SK-N-SH (cell line): ENCODE results near the gene PALLD. TPM values are rescaled to one million over a fixed set of nuclear protein-coding genes. Genes with fewer than 3 reads are reported as not detected.

Experiments
- CTCF ChIA-PET: fragments of 300-600, 350-600 bp; formaldehyde crosslinking; extraction: SDS; loops from one replicate; lab custom pipeline; 2021; lab: Yijun Ruan, JAX
- POLR2A ChIA-PET: fragments of 350-600 bp; sonication (Branson Sonifier 250); formaldehyde crosslinking; extraction: SDS; loops from one replicate; lab custom pipeline; 2020; ENCODE audit warnings: antibody characterized with exemption, inconsistent platforms; lab: Yijun Ruan, JAX
- DNase-seq: peaks from one replicate; pipeline ENCODE4 v3.0.0; 2012
- H2AFZ ChIP-seq: fragments of 200-600 bp; sonication (generic); 2 replicates; pipeline ENCODE4 v1.8.1; 2016; ENCODE audit warnings: antibody characterized with exemption, mild to moderate bottlenecking, low read depth
- H3F3A ChIP-seq: fragments of 200-600 bp; sonication (generic); replicated peaks from 2 replicates; pipeline ENCODE3; 2016; ENCODE audit warnings: antibody characterized with exemption, mild to moderate bottlenecking; ENCODE audit not compliant: insufficient read depth
- H3K27ac ChIP-seq, 2 experiments: fragments of 200-500 bp in 1 of 2; fragments of 200-600 bp in 1 of 2; sonication (Bioruptor generic) in 1 of 2; sonication (generic), shearing (Covaris generic) in 1 of 2; 2 replicates each; pipeline versions ENCODE4 v1.5.1 to v1.6.1; 2014 to 2016; ENCODE audit warnings: low read depth in 2 of 2, inconsistent platforms in 1 of 2, low read length in 1 of 2, mild to moderate bottlenecking in 1 of 2, mixed read lengths in 1 of 2
- H3K27me3 ChIP-seq: fragments of 200-600 bp; sonication (generic), shearing (Covaris generic); 2 replicates; pipeline ENCODE4 v1.6.1; 2016; ENCODE audit warnings: mixed run types; ENCODE audit not compliant: insufficient read depth
- H3K36me3 ChIP-seq, 2 experiments: fragments of 200-500 bp in 1 of 2; fragments of 200-600 bp in 1 of 2; sonication (Bioruptor generic) in 1 of 2; sonication (generic) in 1 of 2; replicated peaks in 1 of 2; 2 replicates each; pipeline versions ENCODE3 to v1.5.1; 2014 to 2016; ENCODE audit warnings: low read length in 1 of 2, mild to moderate bottlenecking in 1 of 2; ENCODE audit not compliant: insufficient read depth in 2 of 2, control insufficient read depth in 1 of 2
- H3K4me1 ChIP-seq, 2 experiments: fragments of 200-500 bp in 1 of 2; fragments of 200-600 bp in 1 of 2; sonication (Bioruptor generic) in 1 of 2; sonication (generic), shearing (Covaris generic) in 1 of 2; 2 replicates each; pipeline versions ENCODE4 v1.5.1 to v1.6.1; 2014 to 2016; ENCODE audit warnings: low read depth in 1 of 2, low read length in 1 of 2, mixed run types in 1 of 2; ENCODE audit not compliant: insufficient read depth in 2 of 2, control insufficient read depth in 1 of 2
- H3K4me2 ChIP-seq: fragments of 200-600 bp; sonication (generic), shearing (Covaris generic); 2 replicates; pipeline ENCODE4 v1.6.1; 2017; ENCODE audit warnings: mixed run types
- H3K4me3 ChIP-seq, 2 experiments: fragments of 200-500 bp in 1 of 2; fragments of 200-600 bp in 1 of 2; sonication (Bioruptor generic) in 1 of 2; sonication (generic), shearing (Covaris generic) in 1 of 2; 2 replicates each; pipeline versions ENCODE4 v1.5.1 to v1.8.1; 2014 to 2016; ENCODE audit warnings: low read depth in 2 of 2, inconsistent platforms in 1 of 2, low read length in 1 of 2, mild to moderate bottlenecking in 1 of 2, mixed read lengths in 1 of 2, moderate library complexity in 1 of 2
- H3K79me2 ChIP-seq: fragments of 200-600 bp; sonication (generic); 2 replicates; pipeline ENCODE4 v1.8.1; 2017; ENCODE audit warnings: mild to moderate bottlenecking; ENCODE audit not compliant: insufficient read depth
- H3K9ac ChIP-seq: fragments of 200-600 bp; sonication (generic); 2 replicates; pipeline ENCODE4 v1.6.1; 2017; ENCODE audit warnings: mixed run types
- H3K9me2 ChIP-seq: fragments of 200-600 bp; sonication (generic); 2 replicates; pipeline ENCODE4 v1.6.1; 2017; ENCODE audit warnings: mixed run types
- H3K9me3 ChIP-seq: fragments of 200-600 bp; sonication (generic); 2 replicates; pipeline ENCODE4 v1.6.1; 2017; ENCODE audit warnings: mixed run types, mild to moderate bottlenecking, moderate library complexity
- H4K20me1 ChIP-seq: fragments of 200-600 bp; sonication (generic); 2 replicates; pipeline ENCODE4 v1.6.1; 2017; ENCODE audit warnings: mild to moderate bottlenecking, mixed run types; ENCODE audit not compliant: insufficient read depth
- CHD2 ChIP-seq: fragments of 150-350 bp; IDR thresholded peaks from 2 replicates; pipeline ENCODE4 v1.6.1; 2018; ENCODE audit warnings: low read length; ENCODE audit not compliant: partially characterized antibody
- ELF1 ChIP-seq: IDR thresholded peaks from 2 replicates; pipeline ENCODE4 v1.4.0; 2012
- EP300 ChIP-seq, 2 experiments: IDR thresholded peaks; 2 replicates each; pipeline versions ENCODE4 v1.4.0 to v1.6.1; 2012; ENCODE audit warnings: borderline replicate concordance in 1 of 2, low read depth in 1 of 2, low read length in 1 of 2
- EZH2phosphoT487 ChIP-seq: fragments of 200-600 bp; sonication (generic); IDR thresholded peaks from 2 replicates; pipeline ENCODE4 v1.6.1; 2017; ENCODE audit warnings: low read depth, mixed run types, mild to moderate bottlenecking, antibody characterized with exemption, moderate library complexity, borderline replicate concordance
- FOXJ3 ChIP-seq: sonication (generic); formaldehyde crosslinking; IDR thresholded peaks from 2 replicates; pipeline ENCODE4 v1.5.1; 2020; ENCODE audit warnings: mild to moderate bottlenecking, missing genetic modification reagents
- FOXM1 ChIP-seq: IDR thresholded peaks from 2 replicates; pipeline ENCODE4 v1.4.0; 2012; ENCODE audit warnings: low read depth, mild to moderate bottlenecking
- MEF2A ChIP-seq: IDR thresholded peaks from 2 replicates; pipeline ENCODE4 v1.4.0; 2012; ENCODE audit warnings: low read depth, borderline replicate concordance
- MXI1 ChIP-seq: IDR thresholded peaks from 2 replicates; pipeline ENCODE4 v1.6.1; 2012; ENCODE audit warnings: mild to moderate bottlenecking, low read depth, low read length, improper control_type of control experiment
- NRF1 ChIP-seq: IDR thresholded peaks from 2 replicates; pipeline ENCODE4 v1.6.1; 2012; ENCODE audit warnings: low read depth, mild to moderate bottlenecking, low read length
- PBX3 ChIP-seq: IDR thresholded peaks from 2 replicates; pipeline ENCODE4; 2012
- RCOR1 ChIP-seq: fragments of 150-350 bp; IDR thresholded peaks from 2 replicates; pipeline ENCODE4 v1.6.1; 2017; ENCODE audit warnings: antibody characterized with exemption, low read length
- SIN3A ChIP-seq: IDR thresholded peaks from 2 replicates; pipeline ENCODE4 v1.6.1; 2012; ENCODE audit warnings: low read depth, mild to moderate bottlenecking, low read length, moderate library complexity, borderline replicate concordance
- TCF12 ChIP-seq: IDR thresholded peaks from 2 replicates; pipeline ENCODE4 v1.4.0; 2012
- TEAD4 ChIP-seq: IDR thresholded peaks from 2 replicates; pipeline ENCODE4 v1.4.0; 2012; ENCODE audit warnings: mild to moderate bottlenecking, borderline replicate concordance; ENCODE audit not compliant: insufficient read depth
- YY1 ChIP-seq: IDR thresholded peaks from 2 replicates; pipeline ENCODE4 v1.4.0; 2012; ENCODE audit warnings: low read depth, mild to moderate bottlenecking
- WGBS: methylation state at CpG from one replicate; pipeline ENCODE4 v1.1.6; 2017; ENCODE audit warnings: low lambda C conversion rate; 5-methylcytosine and 5-hydroxymethylcytosine counted together
- polyA plus RNA-seq, 3 experiments: library from polyadenylated mRNA; depleted of rRNA; stranded (reverse); fragments of >200 nt; gene quantifications; 2 replicates each; pipeline ENCODE4 v1.2.3, GENCODE V29; 2012
- TF ChIP-seq, protein P1 (sequence below): IDR thresholded peaks from 2 replicates; pipeline ENCODE4 v1.4.0; 2012; ENCODE audit warnings: low read depth, borderline replicate concordance
- TF ChIP-seq, protein P2 (sequence below): fragments of 150-350 bp; IDR thresholded peaks from 2 replicates; pipeline ENCODE4 v1.6.1; 2017; ENCODE audit warnings: antibody characterized with exemption, low read length, low read depth, borderline replicate concordance
- TF ChIP-seq, protein P3 (sequence below): fragments of 150-350 bp; IDR thresholded peaks from 2 replicates; pipeline ENCODE4 v1.6.1; 2016; ENCODE audit warnings: mild to moderate bottlenecking, low read depth, low read length
- TF ChIP-seq, protein P4 (sequence below): IDR thresholded peaks from 2 replicates; pipeline ENCODE4 v1.6.1; 2012; ENCODE audit warnings: mild to moderate bottlenecking, low read depth, low read length, moderate library complexity

The PALLD gene
- polyA plus RNA-seq, 1 of the 3 experiments (the other 2 are of a cell fraction), result 33.0 TPM

- no peak for DNase-seq
- Histone ChIP-seq H3K4me1 (peaks cover 0 to 11% of the 10 kb centered on the region in 2 experiments; a peak in 2 of 4 replicates), H3K36me3 (no peaks in the 10 kb centered on the region), H3K27me3 (no peaks in the 10 kb centered on the region), H3K9me2 (no peaks in the 10 kb centered on the region), H3K27ac (no peak overlapping the region), H3K9me3 (no peaks in the 10 kb centered on the region), H2AFZ (no peak overlapping the region), H4K20me1 (no peaks in the 10 kb centered on the region), H3K9ac (no peak overlapping the region), H3K4me3 (no peak overlapping the region), H3F3A (peaks cover 17% of the 10 kb centered on the region), H3K79me2 (no peaks in the 10 kb centered on the region), H3K4me2 (no peak overlapping the region)
- TF ChIP-seq, protein P1, sequence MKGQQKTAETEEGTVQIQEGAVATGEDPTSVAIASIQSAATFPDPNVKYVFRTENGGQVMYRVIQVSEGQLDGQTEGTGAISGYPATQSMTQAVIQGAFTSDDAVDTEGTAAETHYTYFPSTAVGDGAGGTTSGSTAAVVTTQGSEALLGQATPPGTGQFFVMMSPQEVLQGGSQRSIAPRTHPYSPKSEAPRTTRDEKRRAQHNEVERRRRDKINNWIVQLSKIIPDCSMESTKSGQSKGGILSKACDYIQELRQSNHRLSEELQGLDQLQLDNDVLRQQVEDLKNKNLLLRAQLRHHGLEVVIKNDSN, result no peak
- TF ChIP-seq, protein P2, sequence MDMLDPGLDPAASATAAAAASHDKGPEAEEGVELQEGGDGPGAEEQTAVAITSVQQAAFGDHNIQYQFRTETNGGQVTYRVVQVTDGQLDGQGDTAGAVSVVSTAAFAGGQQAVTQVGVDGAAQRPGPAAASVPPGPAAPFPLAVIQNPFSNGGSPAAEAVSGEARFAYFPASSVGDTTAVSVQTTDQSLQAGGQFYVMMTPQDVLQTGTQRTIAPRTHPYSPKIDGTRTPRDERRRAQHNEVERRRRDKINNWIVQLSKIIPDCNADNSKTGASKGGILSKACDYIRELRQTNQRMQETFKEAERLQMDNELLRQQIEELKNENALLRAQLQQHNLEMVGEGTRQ, result no peak
- TF ChIP-seq FOXM1, result no peak
- TF ChIP-seq YY1, result no peak
- no peak for TF ChIP-seq MXI1
- no peak for TF ChIP-seq ELF1
- TF ChIP-seq MEF2A, result no peak
- TF ChIP-seq CHD2, result no peak
- ChIA-PET CTCF (interaction anchor here (0.6 to 1.0 kb wide), 2 partner anchors 28 to 56 kb away, joined by 3 to 4 read pairs; no protein-coding TSS in a partner anchor), POLR2A (no interaction called here)
- WGBS, result 83% methylated on average over 7 of the region's 7 CpGs
These were observed 39.6 kb downstream of the PALLD start for GRCh38 chr4:168536448-168536847.

DNA sequence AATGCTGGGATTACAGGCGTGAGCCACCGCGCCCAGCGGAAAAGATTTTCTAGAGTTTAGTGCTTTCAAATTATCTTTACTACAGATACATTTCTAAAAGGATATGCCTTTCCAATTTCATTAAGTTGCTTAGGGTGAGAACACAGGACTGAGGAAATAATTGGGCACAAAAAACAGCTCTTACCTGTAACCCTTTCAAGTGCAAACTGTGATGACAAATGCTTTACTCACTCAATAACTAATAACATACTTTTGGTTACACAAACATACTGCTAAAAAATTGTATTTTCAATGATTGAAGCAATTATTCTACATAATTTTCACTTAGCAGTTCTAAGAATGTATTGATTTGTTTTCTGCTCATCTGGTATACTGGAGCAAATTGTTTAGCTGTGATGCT is 40.2 kb downstream of the PALLD start:
- 100% methylated on average over 4 of the region's 4 CpGs for WGBS
- Histone ChIP-seq H3K4me3 (no peak overlapping the region), H3K9me3 (no peaks in the 10 kb centered on the region), H3F3A (peaks cover 17% of the 10 kb centered on the region), H2AFZ (no peak overlapping the region), H3K79me2 (no peaks in the 10 kb centered on the region), H3K4me1 (peaks cover 0 to 11% of the 10 kb centered on the region in 2 experiments; a peak in 2 of 4 replicates), H3K9me2 (no peaks in the 10 kb centered on the region), H3K4me2 (no peak overlapping the region), H3K9ac (no peak overlapping the region), H3K36me3 (no peaks in the 10 kb centered on the region), H4K20me1 (no peaks in the 10 kb centered on the region), H3K27me3 (no peaks in the 10 kb centered on the region), H3K27ac (no peak overlapping the region)
- ChIA-PET CTCF (interaction anchor here (1.0 kb wide), 1 partner anchor 29 kb away, joined by 4 read pairs; no protein-coding TSS in a partner anchor), POLR2A (no interaction called here)
- no peak for DNase-seq
- TF ChIP-seq TEAD4 (no peak), SIN3A (no peak), TCF12 (no peak), FOXJ3 (CRISPR knock-in tag) (no peak), PBX3 (no peak), RCOR1 (no peak), EP300 (IDR thresholded peaks at IDR 0.05; ENCODE audit: borderline replicate concordance in 1 of 2, low read depth in 1 of 2, low read length in 1 of 2) (no peak), EZH2phosphoT487 (no peak), NRF1 (no peak), ELF1 (no peak), MXI1 (no peak)
- TF ChIP-seq, protein P3, sequence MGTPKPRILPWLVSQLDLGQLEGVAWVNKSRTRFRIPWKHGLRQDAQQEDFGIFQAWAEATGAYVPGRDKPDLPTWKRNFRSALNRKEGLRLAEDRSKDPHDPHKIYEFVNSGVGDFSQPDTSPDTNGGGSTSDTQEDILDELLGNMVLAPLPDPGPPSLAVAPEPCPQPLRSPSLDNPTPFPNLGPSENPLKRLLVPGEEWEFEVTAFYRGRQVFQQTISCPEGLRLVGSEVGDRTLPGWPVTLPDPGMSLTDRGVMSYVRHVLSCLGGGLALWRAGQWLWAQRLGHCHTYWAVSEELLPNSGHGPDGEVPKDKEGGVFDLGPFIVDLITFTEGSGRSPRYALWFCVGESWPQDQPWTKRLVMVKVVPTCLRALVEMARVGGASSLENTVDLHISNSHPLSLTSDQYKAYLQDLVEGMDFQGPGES, result no peak
- TF ChIP-seq, protein P4, sequence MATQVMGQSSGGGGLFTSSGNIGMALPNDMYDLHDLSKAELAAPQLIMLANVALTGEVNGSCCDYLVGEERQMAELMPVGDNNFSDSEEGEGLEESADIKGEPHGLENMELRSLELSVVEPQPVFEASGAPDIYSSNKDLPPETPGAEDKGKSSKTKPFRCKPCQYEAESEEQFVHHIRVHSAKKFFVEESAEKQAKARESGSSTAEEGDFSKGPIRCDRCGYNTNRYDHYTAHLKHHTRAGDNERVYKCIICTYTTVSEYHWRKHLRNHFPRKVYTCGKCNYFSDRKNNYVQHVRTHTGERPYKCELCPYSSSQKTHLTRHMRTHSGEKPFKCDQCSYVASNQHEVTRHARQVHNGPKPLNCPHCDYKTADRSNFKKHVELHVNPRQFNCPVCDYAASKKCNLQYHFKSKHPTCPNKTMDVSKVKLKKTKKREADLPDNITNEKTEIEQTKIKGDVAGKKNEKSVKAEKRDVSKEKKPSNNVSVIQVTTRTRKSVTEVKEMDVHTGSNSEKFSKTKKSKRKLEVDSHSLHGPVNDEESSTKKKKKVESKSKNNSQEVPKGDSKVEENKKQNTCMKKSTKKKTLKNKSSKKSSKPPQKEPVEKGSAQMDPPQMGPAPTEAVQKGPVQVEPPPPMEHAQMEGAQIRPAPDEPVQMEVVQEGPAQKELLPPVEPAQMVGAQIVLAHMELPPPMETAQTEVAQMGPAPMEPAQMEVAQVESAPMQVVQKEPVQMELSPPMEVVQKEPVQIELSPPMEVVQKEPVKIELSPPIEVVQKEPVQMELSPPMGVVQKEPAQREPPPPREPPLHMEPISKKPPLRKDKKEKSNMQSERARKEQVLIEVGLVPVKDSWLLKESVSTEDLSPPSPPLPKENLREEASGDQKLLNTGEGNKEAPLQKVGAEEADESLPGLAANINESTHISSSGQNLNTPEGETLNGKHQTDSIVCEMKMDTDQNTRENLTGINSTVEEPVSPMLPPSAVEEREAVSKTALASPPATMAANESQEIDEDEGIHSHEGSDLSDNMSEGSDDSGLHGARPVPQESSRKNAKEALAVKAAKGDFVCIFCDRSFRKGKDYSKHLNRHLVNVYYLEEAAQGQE, result no peak
- TF ChIP-seq, protein P2, result no peak
